Ecto neural progenitor cell (in vitro differentiated cells): ENCODE data around the gene PROCR.
"Not testable (repeated sequence)": the region's sequence is repeated elsewhere in the genome, so short reads cannot be mapped to it uniquely, and the experiment has no call there.

Experiments
- DNase-seq: peaks from one replicate; pipeline ENCODE4 v3.0.0-alpha.2; 2018; ENCODE audit warnings: low spot score

Gene PROCR

GRCh38 chr20:35193031-35193791, 21.3 kb downstream of the PROCR start:
- not testable (repeated sequence) for DNase-seq

DNA sequence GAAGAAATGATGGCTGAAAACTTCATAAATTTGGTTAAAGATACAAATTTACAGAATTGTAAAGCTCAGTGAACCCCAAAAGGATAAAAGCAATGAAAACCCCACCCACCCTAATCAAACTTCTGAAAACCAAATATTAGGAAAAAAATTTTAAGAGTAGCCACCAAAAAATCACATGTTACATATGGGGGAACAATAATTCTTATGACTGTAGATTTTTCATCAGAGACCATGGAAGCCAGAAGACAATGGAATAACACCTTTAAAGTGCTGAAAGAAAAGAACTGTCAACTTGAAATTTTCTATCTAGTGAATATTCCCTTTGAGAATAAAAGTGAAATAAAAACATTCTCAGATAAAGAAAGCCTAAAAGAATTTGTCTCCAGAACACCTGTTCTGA, 24.4 kb downstream of the PROCR start:
- DNase-seq, result no peak

GRCh38 chr20:35199740-35200139, 27.9 kb downstream of the PROCR start:
- no peak for DNase-seq

- no peak for DNase-seq
Measured at GRCh38 chr20:35200267-35200666, 28.4 kb downstream of the PROCR start.

GRCh38 chr20:35201467-35201866, 29.6 kb downstream of the PROCR start:
- DNase-seq, result not testable (repeated sequence)

DNA sequence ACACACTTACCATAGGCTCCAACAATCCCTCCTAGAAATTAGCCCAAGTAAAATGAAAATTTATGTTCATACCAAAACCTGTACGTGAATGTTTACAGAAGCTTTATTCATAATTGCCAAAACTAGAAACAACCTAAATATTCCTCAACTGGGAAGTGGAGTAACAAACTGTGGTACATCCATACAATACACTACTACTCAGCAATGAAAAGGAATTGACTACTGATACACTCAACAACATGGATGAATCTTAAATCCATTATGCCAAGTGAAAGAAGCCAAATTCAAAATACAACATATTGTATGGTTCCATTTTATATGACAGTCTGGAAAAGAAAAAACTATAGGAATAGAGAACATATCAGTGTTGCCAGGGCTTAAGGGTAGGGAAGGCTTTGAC, 34.9 kb downstream of the PROCR start:
- DNase-seq, result no peak

DNA sequence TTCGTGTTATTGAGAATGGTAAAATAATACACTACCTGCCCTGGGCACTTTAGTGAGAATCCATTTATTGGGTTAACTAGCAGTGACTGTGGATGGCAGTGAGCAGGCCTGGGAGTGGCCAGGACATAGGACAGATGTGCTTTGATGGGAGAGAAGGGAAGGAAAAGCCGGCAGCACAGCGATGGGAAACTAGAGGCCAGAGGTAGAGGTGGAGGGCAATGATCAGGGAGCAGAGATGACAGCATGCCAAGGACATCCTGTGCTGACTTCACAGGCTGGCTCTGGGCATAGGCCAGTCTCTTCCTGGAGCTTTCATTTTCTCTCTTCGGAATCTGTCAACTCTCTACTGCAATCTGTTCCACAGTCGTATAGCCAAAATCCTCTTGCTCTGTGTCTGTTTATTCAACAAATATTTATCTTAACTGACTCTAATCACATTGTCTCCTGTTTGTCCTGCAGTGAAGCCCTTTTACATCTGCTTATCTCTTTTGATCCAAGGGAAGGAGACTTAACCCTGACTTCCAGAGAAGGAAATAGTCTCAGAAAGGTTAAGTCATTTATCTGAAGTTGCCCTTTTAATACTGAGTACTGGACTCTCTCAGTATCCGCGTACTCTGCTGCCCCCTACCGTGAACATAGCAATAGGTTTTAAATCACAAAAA, 36.2 kb downstream of the PROCR start:
- peak; percentile 77 for DNase-seq

DNA sequence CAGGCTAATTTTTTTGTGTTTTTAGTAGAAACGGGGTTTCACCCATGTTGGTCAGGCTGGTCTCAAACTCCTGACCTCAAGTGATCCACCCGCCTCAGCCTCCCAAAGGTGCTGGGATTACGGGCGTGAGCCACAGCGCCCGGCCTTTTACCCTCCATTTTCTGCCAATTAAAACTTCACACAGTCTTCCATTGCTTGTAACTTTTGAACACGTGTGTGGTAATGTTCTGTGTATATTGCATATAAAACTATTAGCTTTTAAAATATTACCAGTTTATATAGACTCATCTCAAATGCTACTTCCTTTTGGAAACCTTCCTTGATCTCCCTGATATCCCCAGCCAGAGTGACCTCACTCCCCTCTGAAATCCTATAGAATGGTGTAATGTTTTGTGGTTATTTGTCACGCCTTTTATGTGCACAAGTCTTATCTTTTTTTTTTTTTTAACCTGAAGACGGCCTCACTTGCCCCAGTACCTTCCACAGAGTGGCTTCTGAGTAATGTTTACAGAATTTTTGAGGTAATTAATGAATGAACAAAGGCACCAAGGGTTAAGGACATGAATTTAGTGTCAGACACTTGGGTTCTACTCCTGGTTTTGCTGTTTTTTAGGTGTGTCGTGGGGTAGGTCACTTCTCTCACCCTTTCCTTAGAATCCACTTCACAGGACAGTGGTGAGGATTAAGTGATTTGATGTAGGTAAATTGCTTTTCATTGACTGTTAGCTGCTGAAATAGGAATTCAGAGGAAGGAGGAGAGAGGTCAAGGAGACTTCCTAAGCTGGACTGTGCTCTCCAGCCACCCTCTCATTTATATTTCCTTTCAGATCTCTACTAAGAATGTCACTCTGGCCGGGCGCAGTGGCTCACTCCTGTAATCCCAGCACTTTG, 43.4 kb downstream of the PROCR start:
- no peak for DNase-seq

DNA sequence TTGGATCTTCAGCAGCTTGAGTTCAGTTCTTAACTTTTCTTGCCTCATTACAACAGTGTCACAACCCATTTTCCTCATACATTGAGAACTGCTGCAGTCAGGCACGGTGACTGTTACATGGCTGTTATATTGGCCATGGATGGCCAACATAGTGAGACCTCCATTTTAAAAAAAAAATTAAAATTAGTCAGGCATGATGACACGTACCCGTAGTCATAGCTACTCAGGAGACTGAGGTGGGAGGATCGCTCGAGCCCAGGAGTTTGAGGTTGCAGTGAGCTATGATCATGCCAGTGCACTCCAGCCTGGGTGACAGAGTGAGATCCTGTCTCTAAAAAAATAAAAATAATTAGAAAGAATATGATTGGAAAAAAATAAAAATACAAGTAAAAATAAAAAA, 44.7 kb downstream of the PROCR start:
- DNase-seq, result no peak

GRCh38 chr20:35223941-35224340, 52.1 kb downstream of the PROCR start:
- DNase-seq, result no peak

DNA sequence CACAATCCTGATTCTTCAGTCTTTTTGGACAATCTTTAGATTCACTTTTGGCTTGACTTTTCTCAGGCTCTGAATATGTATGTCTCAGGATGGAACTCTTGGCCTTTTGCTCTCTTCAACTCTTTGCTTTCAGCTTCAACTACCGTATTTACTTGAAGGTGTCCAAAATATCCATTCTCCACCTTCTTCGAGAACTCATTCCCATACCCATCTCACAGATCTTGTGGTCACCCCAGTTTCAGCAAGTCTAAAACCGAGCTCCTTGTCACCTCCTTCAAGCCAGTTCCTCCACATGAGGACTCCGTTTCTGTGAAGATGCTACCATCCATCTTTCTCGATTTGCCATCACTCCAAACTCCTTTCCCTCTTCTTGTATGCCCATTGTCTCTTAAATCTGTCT, 52.7 kb downstream of the PROCR start:
- no peak for DNase-seq

DNA sequence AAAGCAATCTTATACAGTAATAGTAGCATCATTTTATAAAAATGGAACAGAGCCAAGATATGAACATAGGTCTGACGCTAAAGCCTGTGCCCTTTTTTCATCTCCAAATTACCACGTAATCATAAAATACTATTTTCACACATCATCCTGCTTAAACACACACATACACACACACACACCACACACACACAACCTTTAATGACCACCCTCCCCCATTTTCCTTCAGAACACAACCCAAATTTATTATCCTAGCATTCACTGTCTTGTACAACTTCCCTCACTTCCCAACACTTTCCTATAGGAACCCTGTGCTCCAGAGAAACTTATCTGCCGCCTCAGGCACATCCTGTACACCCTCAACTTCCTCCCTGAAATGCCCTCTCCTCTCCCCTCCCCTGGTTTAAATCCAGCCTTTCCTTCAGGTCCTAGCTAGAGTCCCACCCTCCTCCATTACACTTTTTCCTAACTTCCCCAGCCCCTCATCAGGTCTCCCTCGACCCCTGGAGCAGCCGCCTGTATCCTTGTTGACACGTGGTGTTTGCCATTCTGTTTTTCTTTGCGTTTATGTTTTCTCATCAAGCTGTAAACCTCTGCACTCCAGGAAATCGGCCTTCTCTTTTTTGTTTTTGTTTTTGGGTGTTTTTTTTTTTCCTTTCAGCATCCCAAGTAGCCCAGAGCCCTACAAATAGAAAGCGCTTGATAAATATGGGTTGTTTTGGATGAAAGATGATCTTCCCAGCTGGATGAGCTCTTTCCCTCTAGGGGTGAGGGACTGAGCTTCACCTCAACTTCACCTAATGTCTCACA, 53.6 kb downstream of the PROCR start:
- DNase-seq, result no peak

DNA sequence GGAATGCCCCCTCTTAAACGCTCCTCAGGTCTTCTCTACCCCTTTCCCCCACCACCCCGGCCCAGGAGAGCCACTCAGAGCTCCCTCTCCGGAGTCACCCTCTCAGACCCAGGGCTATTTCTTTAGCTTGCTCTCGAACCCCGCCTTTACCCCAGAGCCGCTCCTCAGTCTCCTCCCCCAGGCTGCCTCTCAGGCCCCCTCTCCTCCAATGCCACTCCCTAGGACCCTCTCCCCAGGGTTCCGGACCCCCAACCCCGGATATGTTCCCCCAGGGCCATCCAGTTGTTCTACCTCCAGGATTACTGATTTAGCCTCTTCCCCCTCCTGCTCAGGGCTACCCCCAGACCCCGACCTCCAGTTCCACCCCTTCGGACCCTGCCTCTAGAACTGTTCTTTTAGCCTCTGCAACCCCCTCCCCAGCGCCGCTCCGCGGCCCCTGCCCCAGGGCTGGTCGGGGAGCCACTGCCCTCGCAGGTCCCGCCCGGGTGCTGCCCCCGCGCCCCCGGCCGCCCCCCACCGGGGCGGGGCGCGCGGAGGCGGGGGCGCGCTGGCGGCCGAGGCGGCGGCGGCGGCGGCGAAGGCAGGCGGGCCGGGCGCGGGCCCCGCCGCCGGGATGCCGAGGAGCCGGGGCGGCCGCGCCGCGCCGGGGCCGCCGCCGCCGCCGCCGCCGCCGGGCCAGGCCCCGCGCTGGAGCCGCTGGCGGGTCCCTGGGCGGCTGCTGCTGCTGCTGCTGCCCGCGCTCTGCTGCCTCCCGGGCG, 54.4 kb downstream of the PROCR start, which contains the start of gene MMP24:
TSS of gene MMP24 (plus strand) at position 565 of the 758 bp plus-strand sequence. CDS start at position 614, 49 bp downstream.
- DNase-seq, result no peak
